ENCODE measurements around the gene OLFML2B.

OLFML2B gene

DNA sequence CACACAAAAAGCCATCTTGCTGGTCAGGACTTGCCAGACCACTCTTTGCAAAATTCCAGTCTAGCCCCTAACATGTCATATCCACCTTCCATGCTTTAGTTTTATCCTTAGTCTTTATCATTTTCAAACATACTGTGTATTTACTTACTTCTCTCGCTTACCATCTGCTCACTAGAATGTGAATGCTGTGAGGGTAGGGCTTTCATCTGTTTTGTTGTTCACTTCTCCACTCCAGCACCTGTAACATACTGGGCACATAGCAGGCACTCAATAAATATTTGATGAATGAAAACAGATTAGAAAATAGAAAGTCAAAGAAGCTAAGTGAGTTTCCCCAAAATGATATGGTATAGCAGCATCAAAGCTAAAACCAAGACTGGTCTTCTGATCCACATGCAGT lies 79.9 kb downstream of the OLFML2B start (continued):
- TF ChIP-seq ZNF174 (tag by site-specific recombination; IDR thresholded peaks at IDR 0.05): no peak
- TF ChIP-seq, protein P1, sequence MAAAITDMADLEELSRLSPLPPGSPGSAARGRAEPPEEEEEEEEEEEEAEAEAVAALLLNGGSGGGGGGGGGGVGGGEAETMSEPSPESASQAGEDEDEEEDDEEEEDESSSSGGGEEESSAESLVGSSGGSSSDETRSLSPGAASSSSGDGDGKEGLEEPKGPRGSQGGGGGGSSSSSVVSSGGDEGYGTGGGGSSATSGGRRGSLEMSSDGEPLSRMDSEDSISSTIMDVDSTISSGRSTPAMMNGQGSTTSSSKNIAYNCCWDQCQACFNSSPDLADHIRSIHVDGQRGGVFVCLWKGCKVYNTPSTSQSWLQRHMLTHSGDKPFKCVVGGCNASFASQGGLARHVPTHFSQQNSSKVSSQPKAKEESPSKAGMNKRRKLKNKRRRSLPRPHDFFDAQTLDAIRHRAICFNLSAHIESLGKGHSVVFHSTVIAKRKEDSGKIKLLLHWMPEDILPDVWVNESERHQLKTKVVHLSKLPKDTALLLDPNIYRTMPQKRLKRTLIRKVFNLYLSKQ (tag by site-specific recombination; IDR thresholded peaks at IDR 0.05; ENCODE audit: borderline replicate concordance): no peak
- no peak for TF ChIP-seq ZBTB20 (tag by site-specific recombination; IDR thresholded peaks at IDR 0.05)
- TF ChIP-seq ZNF202 (tag by site-specific recombination; IDR thresholded peaks at IDR 0.05; ENCODE audit: borderline replicate concordance): no peak

DNA sequence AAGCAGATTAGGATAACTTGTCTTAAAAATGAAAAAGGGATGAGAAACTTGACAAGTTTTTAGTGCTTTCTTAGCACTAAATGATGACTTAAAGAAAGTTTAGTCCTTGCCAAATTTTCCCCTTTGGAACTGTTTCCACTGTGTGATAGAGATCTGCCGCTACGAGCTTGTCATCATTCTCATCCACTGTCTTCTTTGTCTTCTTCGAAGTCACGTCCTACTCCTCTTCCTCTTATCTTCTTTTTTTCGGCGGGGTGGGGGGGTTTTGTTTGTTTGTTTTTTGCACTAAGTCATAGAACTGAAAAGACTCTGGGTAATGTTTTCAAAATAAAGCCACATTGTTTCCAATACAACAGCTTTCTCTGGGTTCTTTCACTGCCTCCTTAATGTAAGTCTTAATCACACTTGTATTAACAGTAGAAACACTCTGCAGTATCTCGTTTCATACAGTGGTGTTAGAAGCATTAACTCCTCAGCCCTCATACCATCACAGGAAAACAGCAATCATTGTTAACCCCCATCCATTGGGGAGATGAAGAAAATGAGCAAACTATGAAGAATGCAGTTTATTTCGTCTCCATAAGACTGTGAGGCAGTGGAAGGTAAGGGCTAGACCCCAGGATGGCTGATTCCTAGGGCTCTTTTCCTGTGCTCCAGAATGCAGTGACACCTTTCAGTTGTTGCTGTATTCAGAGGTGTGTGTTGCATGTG lies 81.8 kb downstream of the OLFML2B start:
- POLR2A ChIA-PET: no interaction called here
- Histone ChIP-seq H3K9me3 (ENCODE audit: control insufficient read depth, insufficient read depth, low read depth, low read length) (no peaks in the 10 kb centered on the region), H3K4me1 (ENCODE audit: control insufficient read depth, insufficient read depth, low read length) (no peaks in the 10 kb centered on the region), H3K4me3 (ENCODE audit: low read depth, low read length) (no peak overlapping the region), H3K27ac (ENCODE audit: extremely low read depth, low read depth, low read length) (no peak overlapping the region), H3K36me3 (ENCODE audit: control insufficient read depth in 2 of 2, insufficient read depth in 1 of 2, low read length in 2 of 2) (no peaks in the 10 kb centered on the region)
- TF ChIP-seq ZNF473 (tag by site-specific recombination; IDR thresholded peaks at IDR 0.05) (no peak), ZNF629 (tag by site-specific recombination; IDR thresholded peaks at IDR 0.05) (no peak), ZNF423 (tag by site-specific recombination; IDR thresholded peaks at IDR 0.05) (no peak), ZNF558 (tag by site-specific recombination; IDR thresholded peaks at IDR 0.05) (no peak)
- TF ChIP-seq, protein P2, sequence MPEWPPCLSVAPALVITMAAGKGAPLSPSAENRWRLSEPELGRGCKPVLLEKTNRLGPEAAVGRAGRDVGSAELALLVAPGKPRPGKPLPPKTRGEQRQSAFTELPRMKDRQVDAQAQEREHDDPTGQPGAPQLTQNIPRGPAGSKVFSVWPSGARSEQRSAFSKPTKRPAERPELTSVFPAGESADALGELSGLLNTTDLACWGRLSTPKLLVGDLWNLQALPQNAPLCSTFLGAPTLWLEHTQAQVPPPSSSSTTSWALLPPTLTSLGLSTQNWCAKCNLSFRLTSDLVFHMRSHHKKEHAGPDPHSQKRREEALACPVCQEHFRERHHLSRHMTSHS (tag by site-specific recombination; IDR thresholded peaks at IDR 0.05): no peak
- TF ChIP-seq, protein P3, sequence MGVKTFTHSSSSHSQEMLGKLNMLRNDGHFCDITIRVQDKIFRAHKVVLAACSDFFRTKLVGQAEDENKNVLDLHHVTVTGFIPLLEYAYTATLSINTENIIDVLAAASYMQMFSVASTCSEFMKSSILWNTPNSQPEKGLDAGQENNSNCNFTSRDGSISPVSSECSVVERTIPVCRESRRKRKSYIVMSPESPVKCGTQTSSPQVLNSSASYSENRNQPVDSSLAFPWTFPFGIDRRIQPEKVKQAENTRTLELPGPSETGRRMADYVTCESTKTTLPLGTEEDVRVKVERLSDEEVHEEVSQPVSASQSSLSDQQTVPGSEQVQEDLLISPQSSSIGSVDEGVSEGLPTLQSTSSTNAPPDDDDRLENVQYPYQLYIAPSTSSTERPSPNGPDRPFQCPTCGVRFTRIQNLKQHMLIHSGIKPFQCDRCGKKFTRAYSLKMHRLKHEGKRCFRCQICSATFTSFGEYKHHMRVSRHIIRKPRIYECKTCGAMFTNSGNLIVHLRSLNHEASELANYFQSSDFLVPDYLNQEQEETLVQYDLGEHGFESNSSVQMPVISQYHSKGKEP (tag by site-specific recombination; IDR thresholded peaks at IDR 0.05): no peak
- CTCF ChIA-PET: interaction anchor here (0.6 kb wide), 1 partner anchor 97 kb away, joined by 4 read pairs; no protein-coding TSS in a partner anchor

DNA sequence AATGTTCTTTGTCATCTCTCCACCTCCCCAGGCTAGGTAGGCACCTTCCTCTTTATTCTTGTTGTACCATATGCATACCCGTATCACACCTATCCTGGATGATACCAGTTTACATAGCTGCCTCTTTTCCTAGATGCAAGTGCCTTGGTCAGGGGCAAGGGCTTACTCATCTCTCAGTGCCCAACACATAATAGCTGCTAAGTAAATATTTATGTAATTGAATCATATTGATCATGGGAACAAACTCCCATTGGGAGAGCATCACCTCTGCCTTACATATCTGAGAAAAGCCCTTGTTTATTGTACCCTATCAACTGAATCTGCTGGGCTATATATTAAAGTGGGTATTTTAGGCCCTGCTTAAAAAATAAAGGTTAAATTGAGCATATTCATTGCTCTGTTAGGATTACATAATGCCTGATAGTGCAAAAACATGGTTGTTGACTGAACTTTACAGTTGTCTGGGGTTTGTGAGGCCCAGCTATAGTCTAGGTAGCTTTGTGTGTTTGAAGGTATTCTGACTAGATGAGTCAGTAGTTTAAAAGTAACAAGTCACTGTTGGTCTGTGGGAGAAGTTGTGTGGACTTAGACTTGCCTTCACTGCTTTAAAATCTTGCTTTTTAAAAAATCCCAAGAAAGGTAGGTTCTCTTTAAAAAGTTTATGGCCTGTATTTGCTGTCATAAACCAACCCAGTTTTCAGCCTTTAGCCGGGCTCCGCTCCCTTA lies 82.6 kb downstream of the OLFML2B start:
- Histone ChIP-seq H3K27ac (ENCODE audit: extremely low read depth, low read depth, low read length) (no peak overlapping the region), H3K4me3 (ENCODE audit: low read depth, low read length) (no peak overlapping the region), H3K36me3 (ENCODE audit: control insufficient read depth in 2 of 2, insufficient read depth in 1 of 2, low read length in 2 of 2) (no peaks in the 10 kb centered on the region), H3K4me1 (ENCODE audit: control insufficient read depth, insufficient read depth, low read length) (no peaks in the 10 kb centered on the region), H3K9me3 (ENCODE audit: control insufficient read depth, insufficient read depth, low read depth, low read length) (no peaks in the 10 kb centered on the region)
- TF ChIP-seq, protein P4, sequence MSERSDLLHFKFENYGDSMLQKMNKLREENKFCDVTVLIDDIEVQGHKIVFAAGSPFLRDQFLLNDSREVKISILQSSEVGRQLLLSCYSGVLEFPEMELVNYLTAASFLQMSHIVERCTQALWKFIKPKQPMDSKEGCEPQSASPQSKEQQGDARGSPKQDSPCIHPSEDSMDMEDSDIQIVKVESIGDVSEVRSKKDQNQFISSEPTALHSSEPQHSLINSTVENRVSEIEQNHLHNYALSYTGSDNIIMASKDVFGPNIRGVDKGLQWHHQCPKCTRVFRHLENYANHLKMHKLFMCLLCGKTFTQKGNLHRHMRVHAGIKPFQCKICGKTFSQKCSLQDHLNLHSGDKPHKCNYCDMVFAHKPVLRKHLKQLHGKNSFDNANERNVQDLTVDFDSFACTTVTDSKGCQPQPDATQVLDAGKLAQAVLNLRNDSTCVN (tag by site-specific recombination; optimal IDR thresholded peaks at IDR 0.05): no peak
- TF ChIP-seq ZNF121 (tag by site-specific recombination; IDR thresholded peaks at IDR 0.05): no peak
- TF ChIP-seq ZNF202 (tag by site-specific recombination; IDR thresholded peaks at IDR 0.05; ENCODE audit: borderline replicate concordance): no peak
- TF ChIP-seq ZNF146 (tag by site-specific recombination; IDR thresholded peaks at IDR 0.05): no peak
- TF ChIP-seq, protein P5, sequence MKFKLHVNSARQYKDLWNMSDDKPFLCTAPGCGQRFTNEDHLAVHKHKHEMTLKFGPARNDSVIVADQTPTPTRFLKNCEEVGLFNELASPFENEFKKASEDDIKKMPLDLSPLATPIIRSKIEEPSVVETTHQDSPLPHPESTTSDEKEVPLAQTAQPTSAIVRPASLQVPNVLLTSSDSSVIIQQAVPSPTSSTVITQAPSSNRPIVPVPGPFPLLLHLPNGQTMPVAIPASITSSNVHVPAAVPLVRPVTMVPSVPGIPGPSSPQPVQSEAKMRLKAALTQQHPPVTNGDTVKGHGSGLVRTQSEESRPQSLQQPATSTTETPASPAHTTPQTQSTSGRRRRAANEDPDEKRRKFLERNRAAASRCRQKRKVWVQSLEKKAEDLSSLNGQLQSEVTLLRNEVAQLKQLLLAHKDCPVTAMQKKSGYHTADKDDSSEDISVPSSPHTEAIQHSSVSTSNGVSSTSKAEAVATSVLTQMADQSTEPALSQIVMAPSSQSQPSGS (tag by site-specific recombination; IDR thresholded peaks at IDR 0.05; ENCODE audit: low read depth): no peak
- no peak for TF ChIP-seq HOXC10 (CRISPR knock-in tag; IDR thresholded peaks at IDR 0.05)
- ChIA-PET POLR2A (no interaction called here), CTCF (interaction anchor here (0.6 kb wide), 2 partner anchors 96 to 138 kb away, joined by 3 to 4 read pairs; no protein-coding TSS in a partner anchor)

Measured in HEK293 (cell line).